ENCODE data around the gene FANCM. TPM values are rescaled to one million over a fixed set of nuclear protein-coding genes. Genes with fewer than 3 reads are reported as not detected.

FANCM gene
- total RNA-seq, 1 donor from 2014 or later: 13.4 TPM

DNA sequence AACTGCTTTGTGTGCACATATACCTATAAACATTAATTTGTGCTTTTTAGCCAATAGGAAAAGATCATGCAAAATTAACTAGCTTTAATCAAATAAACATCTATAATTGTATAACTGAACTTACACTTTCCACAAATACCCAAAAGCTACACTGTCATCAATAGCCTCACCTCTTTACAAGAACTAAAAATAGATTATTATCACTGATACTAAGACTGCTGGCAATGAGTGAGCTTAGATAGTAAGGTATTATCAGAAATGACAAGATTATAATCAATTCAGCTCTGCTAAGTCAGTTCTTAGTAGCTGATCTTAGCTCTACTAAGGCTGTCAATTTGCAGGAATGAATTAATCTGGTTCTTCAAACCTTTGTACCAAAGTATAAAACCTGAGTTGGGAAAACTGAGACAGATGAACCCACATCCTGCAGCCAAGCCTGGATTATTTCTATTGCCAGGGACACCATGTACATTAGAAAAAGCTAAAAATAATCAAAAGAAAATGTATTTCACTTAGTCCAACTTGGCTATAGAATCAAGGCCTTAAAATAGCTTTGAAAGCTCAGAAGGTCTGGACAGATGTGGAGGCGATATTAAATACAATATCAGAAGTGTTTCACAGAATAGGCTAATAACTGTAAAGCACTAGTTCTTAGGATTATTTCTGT, 6.6 kb upstream of the FANCM start:
- ChIA-PET CTCF (no interaction called here), POLR2A (interaction anchor here (0.8 kb wide), 1 partner anchor 124 kb away, joined by 3 read pairs; no protein-coding TSS in a partner anchor)

DNA sequence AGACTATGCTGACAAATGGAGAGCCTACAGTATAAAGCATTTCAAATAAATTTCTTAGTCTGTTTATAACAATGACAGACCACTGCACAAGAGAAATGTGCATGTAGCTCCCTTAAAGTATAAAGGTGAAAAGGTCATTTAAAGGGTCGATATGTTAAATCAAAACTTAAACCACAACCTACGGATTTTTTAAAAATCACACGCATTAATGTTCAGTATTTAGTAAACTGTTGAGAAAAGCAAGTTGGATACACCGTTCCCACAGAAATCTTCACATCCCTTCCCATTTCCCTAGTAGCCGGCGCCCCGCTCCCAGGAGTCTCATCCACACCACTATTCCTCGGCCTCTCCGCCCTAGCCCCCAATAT, 2.1 kb upstream of the FANCM start:
- H3K27me3 Mint-ChIP-seq: no peaks in the 10 kb centered on the region
- ChIA-PET CTCF (interaction anchor here (0.5 kb wide), 1 partner anchor 11 kb away, joined by 3 read pairs; no protein-coding TSS in a partner anchor), POLR2A (interaction anchor here (0.9 to 4.3 kb wide), 8 partner anchors 10 to 237 kb away, joined by 3 to 36 read pairs (median 6); partner anchors contain the start of genes KLHL28, MIS18BP1, PRPF39 and TOGARAM1)
- H3K36me3 Mint-ChIP-seq (ENCODE audit: low read depth): peaks cover 19% of the 10 kb centered on the region
- peaks cover 41% of the 10 kb centered on the region for H3K4me1 Mint-ChIP-seq
- DNase-seq: no peak
- peak overlapping the region; percentile 97 for H3K4me3 Mint-ChIP-seq
- ATAC-seq (ENCODE audit: low read depth): no peak
- intact Hi-C loops (cut with micrococcal nuclease): loop anchor here (1.0 kb wide), 5 partner anchors 49 to 236 kb away; partner anchors contain the start of genes MIS18BP1, PRPF39 and TOGARAM1
- TF ChIP-seq, protein P1, sequence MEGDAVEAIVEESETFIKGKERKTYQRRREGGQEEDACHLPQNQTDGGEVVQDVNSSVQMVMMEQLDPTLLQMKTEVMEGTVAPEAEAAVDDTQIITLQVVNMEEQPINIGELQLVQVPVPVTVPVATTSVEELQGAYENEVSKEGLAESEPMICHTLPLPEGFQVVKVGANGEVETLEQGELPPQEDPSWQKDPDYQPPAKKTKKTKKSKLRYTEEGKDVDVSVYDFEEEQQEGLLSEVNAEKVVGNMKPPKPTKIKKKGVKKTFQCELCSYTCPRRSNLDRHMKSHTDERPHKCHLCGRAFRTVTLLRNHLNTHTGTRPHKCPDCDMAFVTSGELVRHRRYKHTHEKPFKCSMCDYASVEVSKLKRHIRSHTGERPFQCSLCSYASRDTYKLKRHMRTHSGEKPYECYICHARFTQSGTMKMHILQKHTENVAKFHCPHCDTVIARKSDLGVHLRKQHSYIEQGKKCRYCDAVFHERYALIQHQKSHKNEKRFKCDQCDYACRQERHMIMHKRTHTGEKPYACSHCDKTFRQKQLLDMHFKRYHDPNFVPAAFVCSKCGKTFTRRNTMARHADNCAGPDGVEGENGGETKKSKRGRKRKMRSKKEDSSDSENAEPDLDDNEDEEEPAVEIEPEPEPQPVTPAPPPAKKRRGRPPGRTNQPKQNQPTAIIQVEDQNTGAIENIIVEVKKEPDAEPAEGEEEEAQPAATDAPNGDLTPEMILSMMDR (IDR thresholded peaks at IDR 0.05): no peak
- no peaks in the 10 kb centered on the region for H3K9me3 Mint-ChIP-seq
- H3K27ac Mint-ChIP-seq: peak overlapping the region; percentile 99

More for the DNA sequence above, 6.6 kb upstream of the FANCM start:
- ATAC-seq (ENCODE audit: low read depth) (no peak), DNase-seq (no peak)
- H3K4me3 Mint-ChIP-seq: no peak overlapping the region
- H3K9me3 Mint-ChIP-seq: no peaks in the 10 kb centered on the region
- intact Hi-C loops (cut with micrococcal nuclease): no loop called here
- no peaks in the 10 kb centered on the region for H3K27me3 Mint-ChIP-seq
- TF ChIP-seq, protein P1 (IDR thresholded peaks at IDR 0.05): no peak
- H3K4me1 Mint-ChIP-seq: peaks cover 15% of the 10 kb centered on the region
- no peak overlapping the region for H3K27ac Mint-ChIP-seq
- peaks cover 29% of the 10 kb centered on the region for H3K36me3 Mint-ChIP-seq (ENCODE audit: low read depth)

DNA sequence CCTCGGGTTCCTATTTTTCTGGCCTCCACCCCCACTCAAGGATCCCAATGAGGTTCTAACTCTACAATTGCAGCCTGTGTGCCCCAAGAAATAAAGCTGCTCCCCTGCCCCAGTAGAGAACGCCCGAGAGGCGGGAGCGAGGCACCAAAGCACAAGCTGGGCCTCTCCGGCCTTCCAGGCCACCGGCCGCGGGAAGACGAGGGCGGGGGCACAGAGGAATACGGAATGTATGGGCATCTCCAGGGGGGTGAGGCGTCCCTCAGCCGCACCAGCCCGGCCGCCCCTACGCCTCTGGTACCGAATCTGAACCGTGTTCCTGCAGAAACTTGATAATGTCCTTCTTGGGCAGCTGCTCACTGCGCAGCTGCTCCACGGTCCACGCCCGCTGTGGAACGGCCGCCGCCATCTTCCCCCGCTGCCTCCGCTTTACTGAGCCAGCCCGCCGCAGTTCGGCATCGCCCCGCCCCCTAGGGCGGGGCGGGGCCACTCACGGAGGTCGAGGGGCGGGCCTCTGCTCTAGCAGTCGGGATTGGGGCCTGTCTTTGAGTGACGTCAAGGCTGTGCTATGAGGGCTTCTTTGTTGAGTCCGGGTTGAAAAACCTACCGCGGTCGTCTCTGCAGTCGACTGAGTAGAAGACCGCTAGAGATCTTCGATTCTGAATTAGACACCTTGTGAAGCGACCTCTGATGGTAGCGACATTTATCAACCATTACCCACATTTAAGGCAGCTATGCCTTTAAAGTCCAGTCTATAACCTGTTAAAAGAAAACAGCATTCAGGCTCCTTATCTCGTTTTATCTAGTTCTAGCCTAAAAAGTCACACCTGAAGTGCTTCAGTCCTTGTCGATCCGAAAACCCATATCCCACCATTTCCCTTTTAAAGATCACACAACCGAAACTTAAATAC, 1.4 kb upstream of the FANCM start, which contains the start of gene FKBP3:
FKBP3 (minus strand) TSS at position 431 of the 908 bp plus-strand sequence; CDS start at position 406, 25 bp downstream.
- H3K9me3 Mint-ChIP-seq: no peaks in the 10 kb centered on the region
- CTCF ChIA-PET: interaction anchor here (0.5 to 0.6 kb wide), 2 partner anchors 12 to 134 kb away, joined by 3 read pairs; no protein-coding TSS in a partner anchor

DNA sequence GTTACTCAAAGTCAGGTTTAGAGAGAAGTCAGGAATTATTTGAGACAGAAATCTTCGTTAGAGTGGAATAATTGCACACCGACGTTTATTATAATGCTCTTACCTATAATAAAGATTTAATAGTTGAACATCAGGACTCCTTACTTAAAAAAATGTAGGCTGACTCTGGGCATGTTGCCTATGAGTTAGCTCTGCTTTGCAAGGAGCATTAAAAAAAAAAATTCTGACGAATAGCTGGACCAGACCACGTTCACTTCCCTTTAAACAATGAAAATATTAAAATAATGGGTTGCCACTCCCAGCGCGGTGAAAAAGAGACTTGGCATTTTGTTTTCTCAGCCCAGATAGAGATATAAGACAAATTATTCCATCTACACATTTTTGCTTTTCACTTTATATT, 574 bp upstream of the FANCM start:
- H3K4me1 Mint-ChIP-seq: peaks cover 44% of the 10 kb centered on the region
- no peak for ATAC-seq (ENCODE audit: low read depth)
- CTCF ChIA-PET: interaction anchor here (0.6 to 0.7 kb wide), 2 partner anchors 106 to 133 kb away, joined by 3 read pairs; no protein-coding TSS in a partner anchor
- peak overlapping the region; percentile 99 for H3K27ac Mint-ChIP-seq
- H3K36me3 Mint-ChIP-seq (ENCODE audit: low read depth): peaks cover 13% of the 10 kb centered on the region
- POLR2A ChIA-PET: interaction anchor here (1.7 to 4.3 kb wide), 4 partner anchors 50 to 238 kb away, joined by 6 to 36 read pairs (median 20); partner anchors contain the start of genes KLHL28, MIS18BP1, PRPF39 and TOGARAM1
- intact Hi-C loops (cut with micrococcal nuclease): no loop called here
- TF ChIP-seq, protein P1 (IDR thresholded peaks at IDR 0.05): no peak
- H3K27me3 Mint-ChIP-seq: no peaks in the 10 kb centered on the region
- H3K9me3 Mint-ChIP-seq: no peaks in the 10 kb centered on the region
- peak overlapping the region; percentile 97 for H3K4me3 Mint-ChIP-seq
- no peak for DNase-seq

More for the DNA sequence above, 1.4 kb upstream of the FANCM start, which contains the start of gene FKBP3:
- no peaks in the 10 kb centered on the region for H3K27me3 Mint-ChIP-seq
- peak within 1 kb of the TSS; percentile 97 for H3K4me3 Mint-ChIP-seq
- H3K36me3 Mint-ChIP-seq (ENCODE audit: low read depth): peaks cover 15% of the 10 kb centered on the region
- POLR2A ChIA-PET: interaction anchor here (0.9 to 4.3 kb wide), 8 partner anchors 11 to 238 kb away, joined by 3 to 36 read pairs (median 6); partner anchors contain the start of genes KLHL28, MIS18BP1, PRPF39 and TOGARAM1
- DNase-seq (peak; percentile 84), ATAC-seq (ENCODE audit: low read depth) (peak; percentile 93)
- H3K27ac Mint-ChIP-seq: peak within 1 kb of the TSS; percentile 99
- TF ChIP-seq, protein P1 (IDR thresholded peaks at IDR 0.05): no peak
- peaks cover 43% of the 10 kb centered on the region for H3K4me1 Mint-ChIP-seq
- intact Hi-C loops (cut with micrococcal nuclease): loop anchor here (1.0 kb wide), 5 partner anchors 50 to 237 kb away; partner anchors contain the start of genes MIS18BP1, PRPF39 and TOGARAM1
